Measurements from ENCODE around the gene IKBKE. TPM values are rescaled to one million over a fixed set of nuclear protein-coding genes. Genes with fewer than 3 reads are reported as not detected.

Gene IKBKE
- total RNA-seq, 2 donors from 2014 or later: 50.8 to 53.3 TPM

- no peak overlapping the region for H3K4me3 Mint-ChIP-seq
- H3K27me3 Mint-ChIP-seq: no peaks in the 10 kb centered on the region
- ATAC-seq: peak in 1 of 2 donors; percentile 60
- H3K36me3 Mint-ChIP-seq: no peaks in the 10 kb centered on the region
- DNase-seq (ENCODE audit: low spot score): peak; percentile 45
- H3K9me3 Mint-ChIP-seq: no peaks in the 10 kb centered on the region
- peaks cover 0 to 19% of the 10 kb centered on the region in 2 donors for H3K4me1 Mint-ChIP-seq (ENCODE audit: low read depth in 2 of 2)
- H3K27ac Mint-ChIP-seq: no peak overlapping the region
These were observed 54.6 kb downstream of the IKBKE start for GRCh38 chr1:206524739-206525364.

DNA sequence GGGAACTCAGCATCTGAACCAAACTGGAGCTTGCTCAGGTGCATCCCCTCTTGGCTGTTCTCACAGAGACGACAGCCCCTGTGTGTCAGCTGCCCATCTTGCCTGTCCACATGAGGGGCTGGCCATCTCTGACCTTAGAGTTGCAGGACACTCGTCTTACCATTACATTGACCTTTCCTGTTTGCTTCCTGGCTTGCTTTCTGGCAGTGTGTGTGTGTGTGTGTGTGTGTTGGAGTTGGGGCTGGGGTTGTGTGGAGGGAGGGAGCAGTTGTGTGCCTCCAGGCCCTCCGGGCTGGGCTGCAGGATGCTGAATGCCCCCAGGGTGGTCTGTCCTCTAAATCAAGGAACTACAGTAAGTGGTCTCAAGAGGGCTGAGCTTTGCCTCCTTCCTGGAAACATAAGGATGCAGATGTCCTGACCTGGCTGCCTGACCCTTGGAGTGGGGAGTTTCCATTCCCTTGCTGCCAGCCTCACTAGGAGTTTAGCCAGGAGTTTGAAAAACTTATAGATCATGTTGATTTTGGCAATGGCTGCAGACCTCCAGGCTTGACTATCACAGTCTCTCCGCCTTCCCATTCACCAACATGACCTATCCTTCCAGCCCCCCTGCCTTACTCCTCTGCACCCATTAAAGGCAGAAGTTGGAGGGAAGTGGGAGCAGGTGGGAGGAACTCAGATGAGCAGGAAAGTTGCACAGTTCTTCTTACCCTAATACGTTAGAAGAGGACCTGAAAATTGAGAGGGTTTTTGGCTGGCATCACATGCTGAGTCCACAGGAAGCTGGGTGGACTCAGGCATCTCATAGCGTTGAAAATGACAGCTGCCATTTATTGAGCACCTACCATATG is 56.0 kb downstream of the IKBKE start:
- H3K4me3 Mint-ChIP-seq: no peak overlapping the region
- H3K27ac Mint-ChIP-seq: no peak overlapping the region
- ATAC-seq: no peak
- DNase-seq (ENCODE audit: low spot score): peak; percentile 12
- no peaks in the 10 kb centered on the region for H3K36me3 Mint-ChIP-seq
- H3K4me1 Mint-ChIP-seq (ENCODE audit: low read depth in 2 of 2): peaks cover 0 to 24% of the 10 kb centered on the region in 2 donors
- no peaks in the 10 kb centered on the region for H3K27me3 Mint-ChIP-seq
- H3K9me3 Mint-ChIP-seq: no peaks in the 10 kb centered on the region

GRCh38 chr1:206529425-206529824 is 59.1 kb downstream of the IKBKE start:
- ATAC-seq (no peak), DNase-seq (ENCODE audit: low spot score) (peak; percentile 46)
- H3K36me3 Mint-ChIP-seq: no peaks in the 10 kb centered on the region
- H3K27ac Mint-ChIP-seq: no peak overlapping the region
- no peaks in the 10 kb centered on the region for H3K9me3 Mint-ChIP-seq
- H3K27me3 Mint-ChIP-seq: no peaks in the 10 kb centered on the region
- peaks cover 0 to 17% of the 10 kb centered on the region in 2 donors for H3K4me1 Mint-ChIP-seq (ENCODE audit: low read depth in 2 of 2)
- H3K4me3 Mint-ChIP-seq: no peak overlapping the region

DNA sequence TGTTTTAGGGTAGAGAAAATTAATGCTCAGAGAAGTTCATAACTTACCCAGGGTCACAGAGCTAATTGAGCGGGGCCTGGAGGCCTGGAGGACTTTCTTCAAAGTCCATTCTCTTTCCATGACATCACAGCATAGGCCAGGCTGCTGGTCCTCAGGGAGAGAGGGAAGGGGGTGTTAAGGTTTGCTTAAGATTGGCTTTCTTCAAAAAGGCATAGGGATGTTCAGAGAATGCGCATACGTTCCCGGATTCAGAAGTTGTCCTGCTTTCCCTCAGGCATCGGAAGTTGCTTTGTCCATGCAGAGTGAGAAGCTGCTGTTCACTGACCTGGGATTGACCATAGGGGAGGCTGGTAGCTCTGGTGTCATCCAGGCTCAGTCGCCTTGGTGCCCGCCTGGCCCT is 62.1 kb downstream of the IKBKE start:
- Mint-ChIP-seq H3K4me3 (no peak overlapping the region), H3K36me3 (no peaks in the 10 kb centered on the region), H3K27ac (no peak overlapping the region), H3K4me1 (ENCODE audit: low read depth in 2 of 2) (peaks cover 0 to 14% of the 10 kb centered on the region in 2 donors), H3K9me3 (no peaks in the 10 kb centered on the region), H3K27me3 (no peaks in the 10 kb centered on the region)
- ATAC-seq (no peak), DNase-seq (ENCODE audit: low spot score) (no peak)

- H3K27me3 Mint-ChIP-seq: no peaks in the 10 kb centered on the region
These were observed 64.3 kb downstream of the IKBKE start for GRCh38 chr1:206534552-206534951.

GRCh38 chr1:206535853-206536188 is 65.5 kb downstream of the IKBKE start:
- ATAC-seq (no peak), DNase-seq (ENCODE audit: low spot score) (peak; percentile 1)
- H3K27me3 Mint-ChIP-seq: no peaks in the 10 kb centered on the region
- peaks cover 6% of the 10 kb centered on the region for H3K36me3 Mint-ChIP-seq
- peaks cover 0 to 23% of the 10 kb centered on the region in 2 donors for H3K4me1 Mint-ChIP-seq (ENCODE audit: low read depth in 2 of 2)
- H3K4me3 Mint-ChIP-seq: no peak overlapping the region
- no peaks in the 10 kb centered on the region for H3K9me3 Mint-ChIP-seq
- H3K27ac Mint-ChIP-seq: no peak overlapping the region

More at GRCh38 chr1:206534552-206534951, 64.3 kb downstream of the IKBKE start:
- Mint-ChIP-seq H3K9me3 (no peaks in the 10 kb centered on the region), H3K4me3 (no peak overlapping the region), H3K27ac (no peak overlapping the region), H3K4me1 (ENCODE audit: low read depth in 2 of 2) (peaks cover 0 to 18% of the 10 kb centered on the region in 2 donors), H3K36me3 (peaks cover 6% of the 10 kb centered on the region)
- DNase-seq (ENCODE audit: low spot score) (peak; percentile 41), ATAC-seq (no peak)

GRCh38 chr1:206537141-206537540 is 66.9 kb downstream of the IKBKE start:
- no peak for DNase-seq (ENCODE audit: low spot score)
- Mint-ChIP-seq H3K4me1 (ENCODE audit: low read depth in 2 of 2) (peaks cover 0 to 22% of the 10 kb centered on the region in 2 donors), H3K27ac (no peak overlapping the region), H3K9me3 (no peaks in the 10 kb centered on the region), H3K4me3 (no peak overlapping the region), H3K36me3 (peaks cover 6% of the 10 kb centered on the region), H3K27me3 (no peaks in the 10 kb centered on the region)
- no peak for ATAC-seq

DNA sequence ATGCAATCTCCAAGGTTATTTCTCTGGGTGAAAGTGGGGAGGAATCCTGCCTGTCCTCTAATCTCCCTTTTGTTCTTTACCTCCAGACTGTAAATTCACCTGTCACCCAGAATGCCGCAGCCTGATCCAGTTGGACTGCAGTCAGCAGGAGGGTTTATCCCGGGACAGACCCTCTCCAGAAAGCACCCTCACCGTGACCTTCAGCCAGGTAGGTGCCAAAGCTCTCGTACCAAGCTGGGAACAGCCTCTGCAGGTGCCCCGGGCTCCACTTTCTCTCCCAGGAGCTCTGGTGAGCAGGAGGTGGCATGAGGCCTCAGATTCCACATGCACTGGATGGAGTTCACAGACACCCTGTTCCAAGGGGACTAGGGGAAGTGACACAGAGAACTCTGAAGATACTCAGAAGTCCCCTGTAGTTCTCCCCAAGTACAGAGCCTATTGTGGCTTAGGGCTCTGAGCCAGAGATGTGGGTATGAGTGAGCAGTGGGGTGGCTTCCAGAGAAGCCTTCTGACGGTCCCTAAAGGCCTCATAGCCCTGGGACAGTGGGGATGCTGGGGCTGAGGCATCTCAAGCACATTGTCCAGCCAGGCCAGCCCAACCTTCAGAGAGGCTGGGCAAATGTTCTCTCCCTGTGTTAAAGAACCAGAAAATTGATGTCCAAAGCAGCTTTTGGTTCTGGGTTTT is 68.0 kb downstream of the IKBKE start:
- Mint-ChIP-seq H3K27ac (no peak overlapping the region), H3K36me3 (peaks cover 6% of the 10 kb centered on the region), H3K4me1 (ENCODE audit: low read depth in 2 of 2) (peaks cover 0 to 27% of the 10 kb centered on the region in 2 donors), H3K27me3 (no peaks in the 10 kb centered on the region), H3K9me3 (no peaks in the 10 kb centered on the region), H3K4me3 (no peak overlapping the region)
- DNase-seq (ENCODE audit: low spot score) (peak; percentile 52), ATAC-seq (no peak)

DNA sequence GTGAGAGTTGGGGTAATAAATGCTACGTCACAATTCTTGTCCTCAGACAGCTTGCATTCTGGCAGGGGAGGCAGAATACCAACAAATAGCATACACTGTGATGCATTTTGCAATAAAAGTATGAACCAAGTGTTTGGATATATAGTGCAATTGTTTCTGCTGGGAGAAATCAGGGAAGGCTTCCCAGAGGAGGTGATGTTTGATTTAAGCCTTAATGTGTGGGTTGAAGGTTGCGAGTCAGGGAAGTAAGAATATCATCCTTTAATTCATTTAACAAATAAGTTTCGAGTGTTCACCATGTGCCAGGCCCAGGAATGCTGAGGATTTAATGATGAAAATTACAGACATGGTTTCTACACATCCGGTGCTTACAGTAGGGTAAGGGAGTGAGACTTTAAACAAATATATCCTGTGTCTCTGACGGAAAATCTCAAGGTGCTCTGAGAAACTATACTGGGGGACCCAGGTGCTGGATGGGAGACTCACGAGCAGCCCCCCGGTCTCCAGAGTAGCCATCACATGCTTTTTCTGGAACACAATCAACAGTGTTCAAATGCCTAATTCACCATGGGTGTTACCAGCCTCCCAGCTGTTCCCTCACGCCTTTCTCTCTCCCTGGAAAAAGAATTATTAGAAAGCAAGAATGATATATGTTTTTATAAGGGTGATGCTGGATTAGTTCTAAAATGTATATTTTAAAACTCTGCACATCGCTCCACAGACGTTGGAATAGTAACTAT is 68.8 kb downstream of the IKBKE start:
- peaks cover 0 to 28% of the 10 kb centered on the region in 2 donors for H3K4me1 Mint-ChIP-seq (ENCODE audit: low read depth in 2 of 2)
- no peaks in the 10 kb centered on the region for H3K9me3 Mint-ChIP-seq
- peaks cover 6% of the 10 kb centered on the region for H3K36me3 Mint-ChIP-seq
- no peak overlapping the region for H3K27ac Mint-ChIP-seq
- no peak overlapping the region for H3K4me3 Mint-ChIP-seq
- no peak for ATAC-seq
- DNase-seq (ENCODE audit: low spot score): no peak
- no peaks in the 10 kb centered on the region for H3K27me3 Mint-ChIP-seq

- Mint-ChIP-seq H3K27me3 (no peaks in the 10 kb centered on the region), H3K9me3 (no peaks in the 10 kb centered on the region), H3K4me1 (ENCODE audit: low read depth in 2 of 2) (peaks cover 6 to 35% of the 10 kb centered on the region in 2 donors), H3K27ac (peak overlapping the region in 1 of 2 donors; percentile 61), H3K4me3 (no peak overlapping the region), H3K36me3 (peaks cover 6% of the 10 kb centered on the region)
- no peak for ATAC-seq
- peak; percentile 48 for DNase-seq (ENCODE audit: low spot score)
These were observed 69.9 kb downstream of the IKBKE start for GRCh38 chr1:206540044-206540780.

DNA sequence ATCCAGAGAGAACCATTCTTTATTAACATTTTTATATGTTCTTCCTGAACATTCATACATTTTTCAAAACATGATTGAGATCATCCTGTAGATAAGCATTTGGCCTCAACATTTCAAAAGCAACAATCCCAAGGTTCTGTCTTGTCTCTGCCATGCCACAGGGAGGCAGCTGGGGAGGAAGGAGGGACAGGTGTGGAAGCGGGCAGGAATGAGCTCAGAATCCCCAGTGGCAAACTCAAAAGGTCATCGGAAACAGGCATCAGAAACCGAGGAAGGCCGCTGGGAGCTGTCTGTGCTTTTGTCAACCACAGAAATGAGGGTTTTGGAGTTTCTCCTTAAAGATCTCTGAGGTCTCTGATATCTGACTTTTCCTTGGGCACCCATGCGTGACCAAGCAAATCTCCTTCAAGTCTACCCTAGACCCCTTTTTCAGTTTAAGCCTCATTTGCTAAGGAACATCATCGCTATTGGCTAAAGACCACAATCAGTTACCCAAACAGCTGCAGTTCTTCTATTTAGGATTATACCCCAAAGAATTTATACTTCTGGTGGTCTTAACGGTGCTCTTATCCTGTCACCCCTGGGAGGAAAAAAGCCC is 71.1 kb downstream of the IKBKE start:
- DNase-seq (ENCODE audit: low spot score) (no peak), ATAC-seq (no peak)
- H3K9me3 Mint-ChIP-seq: no peaks in the 10 kb centered on the region
- peaks cover 9 to 32% of the 10 kb centered on the region in 2 donors for H3K4me1 Mint-ChIP-seq (ENCODE audit: low read depth in 2 of 2)
- peak overlapping the region in 1 of 2 donors; percentile 61 for H3K27ac Mint-ChIP-seq
- H3K27me3 Mint-ChIP-seq: no peaks in the 10 kb centered on the region
- H3K4me3 Mint-ChIP-seq: no peak overlapping the region
- peaks cover 6% of the 10 kb centered on the region for H3K36me3 Mint-ChIP-seq

- Mint-ChIP-seq H3K27ac (peak overlapping the region in 1 of 2 donors; percentile 66), H3K4me1 (ENCODE audit: low read depth in 2 of 2) (peaks cover 16 to 30% of the 10 kb centered on the region in 2 donors), H3K27me3 (no peaks in the 10 kb centered on the region), H3K36me3 (no peaks in the 10 kb centered on the region), H3K4me3 (no peak overlapping the region), H3K9me3 (no peaks in the 10 kb centered on the region)
- DNase-seq (ENCODE audit: low spot score) (peak; percentile 80), ATAC-seq (peak; percentile 81 to 87)
These were observed 74.4 kb downstream of the IKBKE start for GRCh38 chr1:206544562-206545257.

All from natural killer cell treated with Interleukin-12 subunit alpha and Interleukin-12 subunit beta and Interleukin-15 and Interleukin-18, amount 100 ng/mL, for 72 hours (primary cell).